Tibial artery (tissue), 4 donors: Measurements from ENCODE around the gene CELSR1.

Experiments
- DNase-seq, 2 donors: peaks; one replicate each; pipeline ENCODE4 v3.0.0-alpha.2; 2019
- H3K27ac ChIP-seq, 2 donors: fragments of 200-600 bp; sonication (generic) in 1 of 2; 1 replicate in 1 of 2; 2 replicates in 1 of 2; pipeline ENCODE4 v1.5.1; 2018 to 2019; ENCODE audit warnings: mild to moderate bottlenecking in 1 of 2
- H3K27me3 ChIP-seq, 2 donors: fragments of 200-600 bp; sonication (generic) in 1 of 2; one replicate each; pipeline versions ENCODE4 v1.5.1 to v1.6.0; 2016 to 2019
- H3K36me3 ChIP-seq, 3 donors: fragments of 200-600 bp; sonication (generic) in 2 of 3; one replicate each; pipeline ENCODE4 v1.5.1; 2016 to 2019; ENCODE audit warnings: mild to moderate bottlenecking in 2 of 3
- H3K4me1 ChIP-seq, 4 donors: fragments of 200-600 bp; sonication (generic) in 2 of 4; 1 replicate in 3 of 4; 2 replicates in 1 of 4; pipeline ENCODE4 v1.5.1; 2016 to 2019
- H3K4me3 ChIP-seq, 2 donors: fragments of 200-600 bp; sonication (generic) in 1 of 2; 1 replicate in 1 of 2; 2 replicates in 1 of 2; pipeline ENCODE4 v1.5.1; 2018 to 2019; ENCODE audit warnings: mild to moderate bottlenecking in 2 of 2
- H3K9me3 ChIP-seq, 3 donors: fragments of 200-600 bp; sonication (generic) in 1 of 3; one replicate each; pipeline ENCODE4 v1.5.1; 2016 to 2019
- intact Hi-C: fragments of 100-400 bp; cut with DNase I; formaldehyde crosslinking; loops from one replicate; pipeline ENCODE4 v1.15.0; 2023; ENCODE audit warnings: low total_unique reads
- TF ChIP-seq, protein P1 (sequence below), 2 experiments: fragments of 200-600 bp in 1 of 2; fragments of 450-650 bp in 1 of 2; IDR thresholded peaks; one replicate each; pipeline ENCODE4 v1.5.1; 2017 to 2019; ENCODE audit warnings: antibody characterized with exemption in 2 of 2, mild to moderate bottlenecking in 1 of 2, moderate library complexity in 1 of 2

The CELSR1 gene

DNA sequence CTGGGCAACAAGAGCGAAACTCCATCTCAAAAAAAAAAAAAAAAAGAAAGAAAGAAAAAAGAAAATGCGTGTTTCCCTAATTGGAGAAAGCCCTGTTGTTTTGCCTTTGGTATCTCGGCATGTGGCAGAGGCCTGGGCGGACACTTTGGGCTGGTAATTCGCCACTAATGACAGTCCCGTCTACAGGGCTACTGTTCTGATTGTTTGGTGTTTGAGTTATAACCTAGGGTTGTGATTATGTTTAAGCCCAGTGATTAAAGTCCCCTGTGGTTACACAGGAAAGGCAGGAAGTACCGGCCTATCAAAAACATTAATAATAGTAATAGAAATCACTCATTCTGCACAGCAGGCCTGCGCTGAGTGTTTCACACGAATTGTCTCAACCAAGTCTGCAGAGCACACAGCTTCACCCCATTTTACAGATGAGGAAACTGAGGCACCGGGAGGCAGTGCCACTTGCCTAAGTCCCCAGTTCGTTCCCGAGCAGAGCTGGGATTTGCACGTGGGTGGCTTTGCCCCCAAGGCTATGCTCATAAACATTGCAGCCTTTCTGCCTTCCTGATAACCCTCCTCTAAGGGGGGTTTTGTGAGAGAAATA, 43.6 kb upstream of the CELSR1 start:
- Histone ChIP-seq H3K4me1 (peaks cover 0 to 38% (median 21%) of the 10 kb centered on the region in 4 donors), H3K4me3 (no peak overlapping the region)
- intact Hi-C loops = no loop called here

DNA sequence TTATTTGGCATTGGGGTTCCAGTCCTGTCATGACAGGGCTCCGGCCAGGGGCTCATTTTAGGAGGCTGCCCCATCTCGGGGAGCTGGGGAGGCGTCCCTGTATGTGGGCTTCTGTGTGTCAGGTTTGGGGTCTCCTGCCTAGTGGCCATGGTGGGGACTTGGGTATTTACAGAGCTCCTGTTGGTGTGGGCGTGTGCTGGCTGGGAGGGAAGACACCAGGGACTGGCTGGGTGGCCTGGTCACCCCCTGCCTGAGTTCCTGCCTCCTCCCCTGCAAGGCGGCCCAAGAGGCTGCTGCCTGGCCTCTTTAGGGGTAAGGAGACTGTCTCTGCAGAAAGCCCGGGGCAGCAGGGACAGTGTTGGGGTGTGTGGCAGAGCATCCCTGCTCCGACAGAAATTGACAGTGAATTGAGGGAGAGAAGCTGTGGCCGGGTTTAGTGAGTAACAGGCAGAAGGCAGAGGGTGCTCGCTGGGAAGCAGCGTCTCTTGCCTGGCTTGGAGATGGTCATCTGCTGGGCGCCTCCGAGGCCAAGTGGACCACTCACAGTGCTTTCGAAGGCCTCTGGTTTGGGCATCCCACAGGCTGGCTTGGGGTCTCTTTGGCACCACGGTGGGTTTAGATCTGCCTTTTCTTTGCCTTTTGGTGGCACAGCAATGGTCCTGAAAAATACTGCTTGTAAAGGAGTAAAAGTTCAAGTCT, 42.5 kb upstream of the CELSR1 start:
- DNase-seq = no peak
- Histone ChIP-seq H3K4me3 (no peak overlapping the region), H3K36me3 (no peaks in the 10 kb centered on the region), H3K4me1 (peaks cover 0 to 48% (median 23%) of the 10 kb centered on the region in 4 donors), H3K9me3 (no peaks in the 10 kb centered on the region), H3K27me3 (no peaks in the 10 kb centered on the region), H3K27ac (no peak overlapping the region)
- TF ChIP-seq, protein P1, sequence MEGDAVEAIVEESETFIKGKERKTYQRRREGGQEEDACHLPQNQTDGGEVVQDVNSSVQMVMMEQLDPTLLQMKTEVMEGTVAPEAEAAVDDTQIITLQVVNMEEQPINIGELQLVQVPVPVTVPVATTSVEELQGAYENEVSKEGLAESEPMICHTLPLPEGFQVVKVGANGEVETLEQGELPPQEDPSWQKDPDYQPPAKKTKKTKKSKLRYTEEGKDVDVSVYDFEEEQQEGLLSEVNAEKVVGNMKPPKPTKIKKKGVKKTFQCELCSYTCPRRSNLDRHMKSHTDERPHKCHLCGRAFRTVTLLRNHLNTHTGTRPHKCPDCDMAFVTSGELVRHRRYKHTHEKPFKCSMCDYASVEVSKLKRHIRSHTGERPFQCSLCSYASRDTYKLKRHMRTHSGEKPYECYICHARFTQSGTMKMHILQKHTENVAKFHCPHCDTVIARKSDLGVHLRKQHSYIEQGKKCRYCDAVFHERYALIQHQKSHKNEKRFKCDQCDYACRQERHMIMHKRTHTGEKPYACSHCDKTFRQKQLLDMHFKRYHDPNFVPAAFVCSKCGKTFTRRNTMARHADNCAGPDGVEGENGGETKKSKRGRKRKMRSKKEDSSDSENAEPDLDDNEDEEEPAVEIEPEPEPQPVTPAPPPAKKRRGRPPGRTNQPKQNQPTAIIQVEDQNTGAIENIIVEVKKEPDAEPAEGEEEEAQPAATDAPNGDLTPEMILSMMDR (IDR thresholded peaks at IDR 0.05) = no peak
- intact Hi-C loops = no loop called here

More for the DNA sequence above, 43.6 kb upstream of the CELSR1 start:
- H3K27me3 ChIP-seq = no peaks in the 10 kb centered on the region
- H3K36me3 ChIP-seq = no peaks in the 10 kb centered on the region
- H3K9me3 ChIP-seq = no peaks in the 10 kb centered on the region
- H3K27ac ChIP-seq = no peak overlapping the region
- TF ChIP-seq, protein P1 (IDR thresholded peaks at IDR 0.05) = no peak
- no peak for DNase-seq

DNA sequence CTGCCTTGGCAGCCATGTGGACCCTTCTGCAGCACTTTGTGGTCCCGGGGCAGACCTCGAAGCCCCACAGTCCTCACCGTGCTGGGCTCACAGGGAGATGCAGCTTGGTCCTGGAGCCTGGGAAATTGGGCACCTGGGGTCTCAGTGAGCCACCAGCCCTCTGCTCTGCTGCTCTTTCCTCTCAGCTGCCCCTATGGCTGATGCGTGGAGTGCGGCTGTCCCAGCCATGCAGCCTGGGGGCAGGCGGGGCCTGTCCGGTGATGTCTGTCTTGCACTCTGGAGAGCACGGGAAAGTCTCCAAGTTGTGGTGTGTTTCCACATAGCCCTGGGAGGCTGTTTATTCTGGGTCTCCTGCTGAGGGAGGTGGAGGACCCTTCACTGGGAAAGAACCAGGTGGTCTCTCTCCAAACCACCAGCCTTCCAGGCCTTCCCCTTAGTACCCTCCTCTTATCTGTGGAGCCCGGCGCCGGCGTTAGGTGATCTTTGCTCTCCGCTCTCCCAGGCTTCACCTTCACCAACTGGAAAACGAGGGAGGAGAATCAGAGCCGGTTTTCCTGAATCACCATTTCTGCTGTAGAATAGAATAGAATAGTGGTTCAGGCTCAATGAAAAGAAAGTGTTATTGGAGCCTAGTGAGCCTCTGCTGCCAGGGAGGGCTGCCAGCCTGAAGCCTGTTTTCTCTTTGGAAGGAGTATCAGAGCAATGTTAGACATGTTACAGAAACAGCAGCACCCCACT, 41.6 kb upstream of the CELSR1 start:
- Histone ChIP-seq H3K4me3 (peak overlapping the region in 1 of 2 donors; percentile 73), H3K4me1 (peaks cover 0 to 49% (median 20%) of the 10 kb centered on the region in 4 donors), H3K36me3 (no peaks in the 10 kb centered on the region), H3K9me3 (no peaks in the 10 kb centered on the region), H3K27me3 (no peaks in the 10 kb centered on the region), H3K27ac (peak overlapping the region in 1 of 2 donors; percentile 57)
- intact Hi-C loops = no loop called here
- TF ChIP-seq, protein P1 (IDR thresholded peaks at IDR 0.05) = no peak
- peak; percentile 67 to 75 for DNase-seq

DNA sequence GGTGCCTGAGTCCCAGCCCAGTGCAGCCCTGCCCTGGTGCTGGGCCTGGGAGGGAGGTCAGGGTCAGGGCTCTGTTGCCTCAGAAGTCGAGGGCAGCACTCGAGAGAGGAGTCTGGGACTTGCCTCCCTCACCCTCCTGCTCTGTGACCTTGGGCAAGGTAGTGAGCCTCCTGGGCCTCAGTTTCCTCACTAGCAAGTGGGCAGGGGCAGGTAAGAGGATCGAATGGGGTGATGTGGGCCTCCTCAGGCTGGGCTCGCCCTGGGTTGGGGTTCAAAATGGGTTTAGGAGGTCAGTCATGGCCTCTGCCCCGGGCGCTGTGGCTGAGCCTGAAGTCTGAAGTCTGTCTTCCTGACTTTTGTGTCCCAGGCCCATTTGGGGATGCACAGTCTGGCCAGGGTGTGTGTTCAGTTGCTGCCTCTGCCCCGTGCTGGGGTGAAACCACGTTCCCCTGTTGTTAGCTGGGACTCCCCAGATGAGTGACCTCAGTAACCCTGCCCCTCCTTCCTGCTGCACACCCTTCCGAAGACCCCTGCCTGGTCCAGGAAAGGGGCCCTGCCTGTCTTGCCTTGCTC, 40.9 kb upstream of the CELSR1 start:
- Histone ChIP-seq H3K4me3 (peak overlapping the region; percentile 62 to 73), H3K4me1 (peaks cover 0 to 49% (median 20%) of the 10 kb centered on the region in 4 donors), H3K27me3 (no peaks in the 10 kb centered on the region), H3K36me3 (no peaks in the 10 kb centered on the region), H3K27ac (peak overlapping the region in 1 of 2 donors; percentile 57), H3K9me3 (no peaks in the 10 kb centered on the region)
- TF ChIP-seq, protein P1 (IDR thresholded peaks at IDR 0.05) = no peak
- no peak for DNase-seq
- intact Hi-C loops = no loop called here

DNA sequence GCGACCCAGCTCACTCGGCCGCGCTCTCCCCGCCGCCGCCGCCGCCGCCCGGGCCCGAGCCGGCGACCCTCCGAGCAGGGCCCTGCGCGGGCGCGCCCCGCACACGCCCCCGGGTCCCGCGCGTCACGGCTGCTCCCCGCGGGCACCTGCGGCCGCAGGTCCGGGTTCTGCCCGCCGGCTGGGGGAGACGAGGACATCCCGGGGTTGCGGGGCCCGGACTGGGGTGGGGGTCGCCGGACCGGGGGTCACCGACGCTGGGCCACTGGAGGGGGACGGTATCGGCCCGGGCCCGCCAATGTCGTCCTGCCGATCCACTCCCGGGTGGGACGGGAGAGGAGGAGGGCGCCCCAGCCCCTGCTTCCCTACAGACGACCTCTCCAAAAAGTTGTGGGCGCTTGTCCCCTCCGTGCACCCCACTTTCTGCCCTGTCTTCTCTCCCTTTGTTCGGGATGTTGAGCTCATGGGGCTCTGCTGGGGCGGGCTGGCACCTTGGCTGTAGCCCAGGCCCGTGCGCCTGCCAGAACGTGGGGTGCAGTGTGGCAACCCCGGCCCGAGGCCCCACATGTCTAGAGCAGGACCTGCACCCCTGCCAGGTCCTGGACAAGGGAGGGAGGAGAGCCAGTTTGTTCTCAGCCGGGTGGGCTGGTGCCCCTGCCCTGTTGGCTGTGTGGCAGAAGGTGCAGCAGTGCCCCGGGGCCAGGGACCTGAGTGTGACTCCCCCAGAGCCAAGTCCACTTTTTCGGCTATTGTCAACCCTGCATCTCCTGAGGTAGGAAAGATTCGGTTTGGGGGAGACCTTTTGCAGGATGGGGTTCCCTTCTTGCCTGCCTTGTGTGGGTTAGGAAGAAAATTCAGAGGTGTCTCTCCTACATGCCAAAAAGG, 40.2 kb upstream of the CELSR1 start:
- H3K4me1 ChIP-seq = peaks cover 0 to 49% (median 20%) of the 10 kb centered on the region in 4 donors
- intact Hi-C loops = no loop called here
- peak in 1 of 2 donors; percentile 71 for DNase-seq

More for the DNA sequence above, 40.2 kb upstream of the CELSR1 start:
- Histone ChIP-seq H3K9me3 (no peaks in the 10 kb centered on the region), H3K4me3 (peak overlapping the region; percentile 62 to 73), H3K27me3 (no peaks in the 10 kb centered on the region), H3K27ac (peak overlapping the region; percentile 48 to 57), H3K36me3 (no peaks in the 10 kb centered on the region)
- TF ChIP-seq, protein P1 (IDR thresholded peaks at IDR 0.05) = no peak
